T-helper 1 cell (primary cell): Measurements from ENCODE around the gene PCDHB6.
"Not testable (repeated sequence)": the region's sequence is repeated elsewhere in the genome, so short reads cannot be mapped to it uniquely, and the experiment has no call there.

Source experiments
- DNase-seq, 5 donors: peaks; one replicate each; pipeline ENCODE4 v3.0.0-alpha.2; 2012 to 2020

PCDHB6 gene

DNA sequence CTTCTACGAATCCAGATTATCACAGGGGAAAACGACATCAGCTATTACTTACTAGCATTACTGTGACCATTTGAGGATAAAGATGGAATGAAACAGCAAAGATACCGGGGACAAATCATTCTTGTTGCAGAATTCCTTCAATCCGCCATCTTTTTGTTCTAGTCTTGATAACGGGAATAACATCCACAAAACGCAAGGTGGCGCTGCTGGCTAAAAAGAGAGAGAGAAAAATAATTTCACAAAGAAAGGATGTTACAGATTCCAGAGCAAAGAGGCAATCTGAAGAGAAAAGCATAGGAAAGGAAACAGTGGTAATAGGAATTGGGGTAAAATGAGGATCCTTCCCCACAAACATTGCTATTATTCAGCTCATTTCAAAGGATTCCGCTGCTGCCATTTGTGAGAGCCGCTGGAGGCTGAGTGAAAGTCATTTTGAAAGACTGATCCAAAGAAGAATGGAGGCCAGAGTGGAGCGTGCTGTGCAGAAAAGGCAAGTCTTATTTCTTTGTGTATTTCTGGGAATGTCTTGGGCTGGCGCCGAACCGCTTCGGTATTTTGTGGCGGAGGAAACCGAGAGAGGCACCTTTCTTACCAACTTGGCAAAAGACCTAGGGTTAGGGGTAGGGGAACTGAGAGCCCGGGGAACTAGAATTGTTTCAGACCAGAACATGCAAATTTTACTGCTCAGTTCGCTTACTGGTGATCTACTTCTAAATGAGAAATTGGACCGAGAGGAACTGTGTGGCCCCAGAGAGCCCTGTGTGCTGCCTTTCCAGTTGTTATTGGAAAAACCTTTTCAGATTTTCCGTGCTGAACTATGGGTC lies 22.7 kb downstream of the PCDHB6 start, which contains the start of gene PCDHB7:
TSS of gene PCDHB7 (plus strand) at position 264 of the 824 bp plus-strand sequence. CDS start at position 456, 192 bp downstream.
- peak in 1 of 5 donors; percentile 1 for DNase-seq

DNA sequence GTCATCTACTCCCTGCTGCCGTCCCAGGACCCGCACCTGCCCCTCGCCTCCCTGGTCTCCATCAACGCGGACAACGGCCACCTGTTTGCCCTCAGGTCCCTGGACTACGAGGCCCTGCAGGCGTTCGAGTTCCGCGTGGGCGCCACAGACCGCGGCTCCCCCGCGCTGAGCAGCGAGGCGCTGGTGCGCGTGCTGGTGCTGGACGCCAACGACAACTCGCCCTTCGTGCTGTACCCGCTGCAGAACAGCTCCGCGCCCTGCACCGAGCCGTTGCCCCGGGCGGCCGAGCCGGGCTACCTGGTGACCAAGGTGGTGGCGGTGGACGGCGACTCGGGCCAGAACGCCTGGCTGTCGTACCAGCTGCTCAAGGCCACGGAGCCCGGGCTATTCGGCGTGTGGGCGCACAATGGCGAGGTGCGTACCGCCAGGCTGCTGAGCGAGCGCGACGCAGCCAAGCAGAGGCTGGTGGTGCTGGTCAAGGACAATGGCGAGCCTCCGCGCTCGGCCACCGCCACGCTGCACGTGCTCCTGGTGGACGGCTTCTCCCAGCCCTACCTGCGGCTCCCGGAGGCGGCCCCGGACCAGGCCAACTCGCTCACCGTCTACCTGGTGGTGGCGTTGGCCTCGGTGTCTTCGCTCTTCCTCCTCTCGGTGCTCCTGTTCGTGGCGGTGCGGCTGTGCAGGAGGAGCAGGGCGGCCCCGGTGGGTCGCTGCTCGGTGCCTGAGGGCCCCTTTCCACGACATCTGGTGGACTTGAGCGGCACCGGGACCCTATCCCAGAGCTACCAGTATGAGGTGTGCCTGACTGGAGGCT lies 24.6 kb downstream of the PCDHB6 start:
- DNase-seq, result not testable (repeated sequence)

DNA sequence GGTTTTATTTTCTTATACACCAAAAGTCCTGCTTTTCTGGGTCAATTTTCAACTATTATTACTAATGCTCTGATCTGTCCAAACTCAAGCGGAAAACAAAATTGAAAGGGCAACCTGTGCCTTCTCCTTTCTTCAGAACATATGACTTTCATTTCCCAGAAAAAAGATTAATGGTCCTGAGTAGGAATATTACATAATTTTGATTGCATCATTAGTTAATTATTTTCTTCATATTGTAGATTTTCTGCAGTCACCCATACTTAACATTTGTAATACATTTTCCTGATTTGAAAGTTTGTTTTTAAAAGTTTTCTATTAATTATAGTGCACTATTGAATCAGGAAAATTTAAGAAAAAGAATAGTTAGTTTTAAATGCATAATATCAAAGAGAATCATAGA lies 26.1 kb downstream of the PCDHB6 start:
- no peak for DNase-seq

DNA sequence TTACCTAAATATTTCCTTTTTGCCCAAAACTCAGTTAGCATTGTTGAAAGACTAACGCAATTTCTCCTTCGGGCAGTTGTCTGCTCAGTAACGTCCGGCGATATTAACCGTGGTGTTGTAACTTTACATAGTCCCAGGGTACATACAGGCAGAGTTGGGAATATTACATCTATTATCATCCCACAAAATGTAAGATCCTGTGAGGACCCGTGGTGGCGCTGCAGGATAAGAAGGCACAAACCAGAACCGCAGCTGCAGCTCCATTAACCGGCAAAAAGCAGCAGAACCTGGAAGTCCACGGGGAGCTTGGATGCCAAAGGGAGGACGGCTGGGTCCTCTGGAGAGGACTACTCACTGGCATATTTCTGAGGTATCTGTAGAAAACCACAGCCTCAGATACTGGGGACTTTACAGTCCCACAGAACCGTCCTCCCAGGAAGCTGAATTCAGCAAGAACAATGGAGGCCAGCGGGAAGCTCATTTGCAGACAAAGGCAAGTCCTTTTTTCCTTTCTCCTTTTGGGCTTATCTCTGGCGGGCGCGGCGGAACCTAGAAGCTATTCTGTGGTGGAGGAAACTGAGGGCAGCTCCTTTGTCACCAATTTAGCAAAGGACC lies 27.8 kb downstream of the PCDHB6 start, which contains the start of gene PCDHB8:
TSS of gene PCDHB8 (plus strand) at position 214 of the 615 bp plus-strand sequence. CDS start at position 459, 245 bp downstream.
- not testable (repeated sequence) for DNase-seq

DNA sequence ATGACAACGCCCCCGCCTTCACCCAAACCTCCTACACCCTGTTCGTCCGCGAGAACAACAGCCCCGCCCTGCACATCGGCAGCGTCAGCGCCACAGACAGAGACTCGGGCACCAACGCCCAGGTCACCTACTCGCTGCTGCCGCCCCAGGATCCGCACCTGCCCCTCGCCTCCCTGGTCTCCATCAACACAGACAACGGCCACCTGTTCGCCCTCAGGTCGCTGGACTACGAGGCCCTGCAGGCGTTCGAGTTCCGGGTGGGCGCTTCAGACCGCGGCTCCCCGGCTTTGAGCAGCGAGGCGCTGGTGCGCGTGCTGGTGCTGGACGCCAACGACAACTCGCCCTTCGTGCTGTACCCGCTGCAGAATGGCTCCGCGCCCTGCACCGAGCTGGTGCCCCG lies 29.5 kb downstream of the PCDHB6 start:
- not testable (repeated sequence) for DNase-seq

DNA sequence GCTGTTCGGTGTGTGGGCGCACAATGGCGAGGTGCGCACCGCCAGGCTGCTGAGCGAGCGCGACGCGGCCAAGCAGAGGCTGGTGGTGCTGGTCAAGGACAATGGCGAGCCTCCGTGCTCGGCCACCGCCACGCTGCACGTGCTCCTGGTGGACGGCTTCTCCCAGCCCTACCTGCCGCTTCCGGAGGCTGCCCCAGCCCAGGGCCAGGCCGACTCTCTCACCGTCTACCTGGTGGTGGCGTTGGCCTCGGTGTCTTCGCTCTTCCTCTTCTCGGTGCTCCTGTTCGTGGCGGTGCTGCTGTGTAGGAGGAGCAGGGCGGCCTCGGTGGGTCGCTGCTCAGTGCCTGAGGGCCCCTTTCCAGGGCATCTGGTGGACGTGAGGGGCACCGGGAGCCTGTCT lies 30.0 kb downstream of the PCDHB6 start:
- not testable (repeated sequence) for DNase-seq

DNA sequence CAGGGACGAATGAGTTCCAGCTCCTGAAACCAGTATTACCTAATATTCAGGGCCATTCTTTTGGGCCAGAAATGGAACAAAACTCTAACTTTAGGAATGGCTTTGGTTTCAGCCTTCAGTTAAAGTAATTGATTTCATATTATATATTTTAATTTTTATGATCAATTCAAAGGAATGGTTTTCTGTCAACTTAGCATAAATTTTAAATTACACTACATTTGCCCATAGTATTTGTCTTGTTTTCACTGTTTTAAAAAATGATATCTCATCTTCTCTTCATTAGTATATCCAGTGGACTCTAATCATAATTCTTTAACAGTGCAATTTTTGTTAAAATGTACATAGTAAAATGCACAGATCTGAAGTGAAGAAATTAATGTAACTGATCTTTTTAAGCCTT lies 30.5 kb downstream of the PCDHB6 start:
- DNase-seq, result no peak

DNA sequence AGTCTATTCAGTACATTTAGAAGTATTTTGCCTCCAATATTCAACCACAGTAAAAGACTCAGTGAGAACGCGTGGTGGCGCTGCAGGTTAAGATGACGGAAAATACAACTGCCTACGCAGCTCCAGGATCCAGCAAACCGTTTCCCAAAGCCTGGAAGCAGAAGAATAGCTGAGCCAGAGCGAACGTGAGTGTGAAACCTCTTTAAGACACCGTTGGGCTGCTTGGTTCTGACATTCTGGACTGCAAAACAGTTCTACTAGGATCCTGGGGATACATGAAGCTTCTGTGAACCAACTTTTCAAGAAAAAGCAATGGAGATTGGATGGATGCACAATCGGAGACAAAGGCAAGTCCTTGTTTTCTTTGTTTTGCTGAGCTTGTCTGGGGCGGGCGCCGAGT lies 32.4 kb downstream of the PCDHB6 start, which contains the start of gene PCDHB16:
TSS of gene PCDHB16 (plus strand) at position 140 of the 400 bp plus-strand sequence. CDS start at position 313, 173 bp downstream.
- DNase-seq, result no peak

DNA sequence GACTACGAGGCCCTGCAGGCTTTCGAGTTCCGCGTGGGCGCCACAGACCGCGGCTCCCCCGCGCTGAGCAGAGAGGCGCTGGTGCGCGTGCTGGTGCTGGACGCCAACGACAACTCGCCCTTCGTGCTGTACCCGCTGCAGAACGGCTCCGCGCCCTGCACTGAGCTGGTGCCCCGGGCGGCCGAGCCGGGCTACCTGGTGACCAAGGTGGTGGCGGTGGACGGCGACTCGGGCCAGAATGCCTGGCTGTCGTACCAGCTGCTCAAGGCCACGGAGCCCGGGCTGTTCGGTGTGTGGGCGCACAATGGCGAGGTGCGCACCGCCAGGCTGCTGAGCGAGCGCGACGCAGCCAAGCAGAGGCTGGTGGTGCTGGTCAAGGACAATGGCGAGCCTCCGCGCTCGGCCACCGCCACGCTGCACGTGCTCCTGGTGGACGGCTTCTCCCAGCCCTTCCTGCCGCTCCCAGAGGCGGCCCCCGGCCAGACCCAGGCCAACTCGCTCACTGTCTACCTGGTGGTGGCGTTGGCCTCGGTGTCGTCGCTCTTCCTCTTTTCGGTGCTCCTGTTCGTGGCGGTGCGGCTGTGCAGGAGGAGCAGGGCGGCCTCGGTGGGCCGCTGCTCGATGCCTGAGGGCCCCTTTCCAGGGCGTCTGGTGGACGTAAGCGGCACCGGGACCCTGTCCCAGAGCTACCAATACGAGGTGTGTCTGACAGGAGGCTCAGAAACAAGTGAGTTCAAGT lies 34.4 kb downstream of the PCDHB6 start:
- not testable (repeated sequence) for DNase-seq

DNA sequence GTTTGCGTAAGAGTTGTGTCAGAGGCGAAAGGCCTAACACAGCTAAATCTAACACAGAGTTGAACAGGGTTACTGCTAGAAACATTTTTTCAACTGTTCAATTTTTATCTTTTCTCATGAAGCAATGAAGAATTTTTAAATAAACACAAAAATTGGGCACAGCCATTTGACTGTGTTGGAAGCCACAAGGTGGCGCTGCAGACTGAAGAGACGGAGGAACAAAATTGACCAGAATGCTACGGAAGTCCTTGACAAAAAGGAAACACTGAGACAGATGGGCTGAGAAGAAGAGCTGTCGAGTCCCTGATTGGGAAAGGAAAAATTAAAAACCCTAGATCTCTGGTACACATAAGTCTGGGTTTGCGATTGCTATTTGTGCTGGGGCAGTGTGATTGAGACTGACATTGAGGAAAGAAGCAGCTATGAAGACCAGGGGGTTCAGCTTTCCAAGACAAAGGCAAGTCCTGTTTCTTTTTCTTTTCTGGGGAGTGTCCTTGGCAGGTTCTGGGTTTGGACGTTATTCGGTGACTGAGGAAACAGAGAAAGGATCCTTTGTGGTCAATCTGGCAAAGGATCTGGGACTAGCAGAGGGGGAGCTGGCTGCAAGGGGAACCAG lies 37.1 kb downstream of the PCDHB6 start, which contains the start of gene PCDHB9:
TSS of gene PCDHB9 (plus strand) at position 265 of the 616 bp plus-strand sequence. CDS start at position 423, 158 bp downstream.
- peak in 3 of 5 donors; percentile 2 to 14 (median 11) for DNase-seq

DNA sequence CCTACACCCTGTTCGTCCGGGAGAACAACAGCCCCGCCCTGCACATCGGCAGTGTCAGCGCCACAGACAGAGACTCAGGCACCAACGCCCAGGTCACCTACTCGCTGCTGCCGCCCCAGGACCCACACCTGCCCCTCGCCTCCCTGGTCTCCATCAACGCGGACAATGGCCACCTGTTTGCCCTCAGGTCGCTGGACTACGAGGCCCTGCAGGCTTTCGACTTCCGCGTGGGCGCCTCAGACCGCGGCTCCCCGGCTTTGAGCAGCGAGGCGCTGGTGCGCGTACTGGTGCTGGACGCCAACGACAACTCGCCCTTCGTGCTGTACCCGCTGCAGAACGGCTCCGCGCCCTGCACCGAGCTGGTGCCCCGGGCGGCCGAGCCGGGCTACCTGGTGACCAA lies 38.8 kb downstream of the PCDHB6 start:
- DNase-seq, result not testable (repeated sequence)

DNA sequence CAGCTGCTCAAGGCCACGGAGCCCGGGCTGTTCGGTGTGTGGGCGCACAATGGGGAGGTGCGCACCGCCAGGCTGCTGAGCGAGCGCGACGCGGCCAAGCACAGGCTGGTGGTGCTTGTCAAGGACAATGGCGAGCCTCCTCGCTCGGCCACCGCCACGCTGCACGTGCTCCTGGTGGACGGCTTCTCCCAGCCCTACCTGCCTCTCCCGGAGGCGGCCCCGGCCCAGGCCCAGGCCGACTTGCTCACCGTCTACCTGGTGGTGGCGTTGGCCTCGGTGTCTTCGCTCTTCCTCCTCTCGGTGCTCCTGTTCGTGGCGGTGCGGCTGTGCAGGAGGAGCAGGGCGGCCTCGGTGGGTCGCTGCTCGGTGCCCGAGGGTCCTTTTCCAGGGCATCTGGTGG lies 39.3 kb downstream of the PCDHB6 start:
- DNase-seq, result not testable (repeated sequence)

DNA sequence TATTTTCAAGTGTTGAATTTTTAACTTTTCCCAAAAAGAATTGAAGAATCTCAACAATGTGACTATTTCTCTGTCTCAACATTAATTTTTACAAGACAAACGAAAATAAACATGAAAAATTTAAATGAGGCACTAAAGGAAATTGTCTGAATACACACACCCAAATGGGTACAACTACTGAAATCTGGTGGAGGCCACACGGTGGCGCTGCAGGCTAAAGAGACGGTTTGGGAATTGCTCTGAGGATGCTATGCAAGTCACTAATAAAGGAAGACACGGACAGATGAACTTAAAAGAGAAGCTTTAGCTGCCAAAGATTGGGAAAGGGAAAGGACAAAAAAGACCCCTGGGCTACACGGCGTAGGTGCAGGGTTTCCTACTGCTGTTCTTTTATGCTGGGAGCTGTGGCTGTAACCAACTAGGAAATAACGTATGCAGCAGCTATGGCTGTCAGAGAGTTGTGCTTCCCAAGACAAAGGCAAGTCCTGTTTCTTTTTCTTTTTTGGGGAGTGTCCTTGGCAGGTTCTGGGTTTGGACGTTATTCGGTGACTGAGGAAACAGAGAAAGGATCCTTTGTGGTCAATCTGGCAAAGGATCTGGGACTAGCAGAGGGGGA lies 42.4 kb downstream of the PCDHB6 start, which contains the start of gene PCDHB10:
TSS of gene PCDHB10 (plus strand) at position 244 of the 616 bp plus-strand sequence. CDS start at position 444, 200 bp downstream.
- DNase-seq, result no peak

DNA sequence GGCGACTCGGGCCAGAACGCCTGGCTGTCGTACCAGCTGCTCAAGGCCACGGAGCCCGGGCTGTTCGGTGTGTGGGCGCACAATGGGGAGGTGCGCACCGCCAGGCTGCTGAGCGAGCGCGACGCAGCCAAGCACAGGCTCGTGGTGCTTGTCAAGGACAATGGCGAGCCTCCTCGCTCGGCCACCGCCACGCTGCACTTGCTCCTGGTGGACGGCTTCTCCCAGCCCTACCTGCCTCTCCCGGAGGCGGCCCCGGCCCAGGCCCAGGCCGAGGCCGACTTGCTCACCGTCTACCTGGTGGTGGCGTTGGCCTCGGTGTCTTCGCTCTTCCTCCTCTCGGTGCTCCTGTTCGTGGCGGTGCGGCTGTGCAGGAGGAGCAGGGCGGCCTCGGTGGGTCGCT lies 44.5 kb downstream of the PCDHB6 start:
- not testable (repeated sequence) for DNase-seq

DNA sequence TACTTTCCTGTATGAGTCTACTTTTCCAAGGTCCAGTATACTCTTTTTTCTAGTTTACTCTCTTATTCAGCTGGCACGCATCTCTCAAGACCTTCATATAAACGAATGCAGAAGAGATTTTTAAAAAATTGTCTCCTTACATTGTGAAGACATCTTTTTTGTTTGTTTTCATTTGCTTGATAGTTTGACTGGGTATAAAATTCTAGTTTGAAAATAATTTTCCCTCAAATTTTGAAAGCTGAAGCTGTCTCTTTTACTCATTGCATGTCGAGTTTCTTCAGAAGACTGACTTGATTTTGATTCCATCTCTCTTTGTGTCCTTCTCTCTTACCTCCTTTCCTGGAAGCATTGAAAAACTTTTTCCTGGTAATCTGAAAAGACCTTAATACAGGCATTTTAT lies 46.5 kb downstream of the PCDHB6 start:
- DNase-seq, result no peak

DNA sequence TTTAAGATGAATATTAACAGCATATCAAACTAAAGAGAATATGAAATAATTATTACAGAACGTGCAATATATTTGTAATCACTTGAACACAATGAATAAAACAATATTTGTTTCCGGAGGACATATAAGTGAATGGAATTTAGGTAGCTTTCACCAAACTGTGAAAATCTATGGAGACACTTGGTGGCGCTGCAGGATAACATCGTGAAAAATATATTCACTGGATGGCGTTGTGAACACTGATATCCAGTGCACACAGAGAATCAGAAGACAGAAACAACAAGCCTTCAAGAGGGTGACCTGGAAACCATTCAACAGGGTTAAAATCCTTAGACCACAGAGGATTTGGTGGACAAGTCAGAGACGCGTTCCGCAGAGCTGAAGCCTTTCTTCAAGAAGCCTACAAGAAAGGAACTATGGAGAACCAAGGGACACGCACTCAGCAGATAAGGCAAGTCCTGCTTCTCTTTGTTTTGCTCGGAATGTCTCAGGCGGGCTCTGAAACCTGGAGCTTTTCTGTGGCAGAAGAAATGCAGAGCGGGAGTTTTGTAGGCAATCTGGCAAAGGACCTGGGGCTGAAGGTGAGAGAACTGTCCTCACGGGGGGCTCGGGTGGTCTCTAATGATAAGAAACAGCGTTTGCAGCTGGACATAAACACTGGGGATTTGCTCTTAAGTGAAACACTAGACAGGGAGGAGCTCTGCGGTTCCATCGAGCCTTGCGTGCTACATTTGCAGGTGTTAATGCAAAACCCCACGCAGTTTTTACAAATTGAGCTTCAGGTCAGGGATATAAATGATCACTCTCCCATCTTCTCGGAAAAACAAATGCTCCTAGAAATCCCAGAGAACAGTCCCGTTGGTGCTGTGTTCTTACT lies 49.7 kb downstream of the PCDHB6 start, which contains the start of gene PCDHB11:
TSS of gene PCDHB11 (plus strand) at position 269 of the 877 bp plus-strand sequence. CDS start at position 417, 148 bp downstream.
- DNase-seq, result no peak

DNA sequence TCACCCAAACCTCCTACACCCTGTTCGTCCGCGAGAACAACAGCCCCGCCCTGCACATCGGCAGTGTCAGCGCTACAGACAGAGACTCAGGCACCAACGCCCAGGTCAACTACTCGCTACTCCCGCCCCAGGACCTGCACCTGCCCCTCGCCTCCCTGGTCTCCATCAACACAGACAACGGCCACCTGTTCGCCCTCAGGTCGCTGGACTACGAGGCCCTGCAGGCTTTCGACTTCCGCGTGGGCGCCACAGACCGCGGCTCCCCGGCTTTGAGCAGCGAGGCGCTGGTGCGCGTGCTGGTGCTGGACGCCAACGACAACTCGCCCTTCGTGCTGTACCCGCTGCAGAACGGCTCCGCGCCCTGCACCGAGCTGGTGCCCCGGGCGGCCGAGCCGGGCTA lies 51.3 kb downstream of the PCDHB6 start:
- DNase-seq, result not testable (repeated sequence)

DNA sequence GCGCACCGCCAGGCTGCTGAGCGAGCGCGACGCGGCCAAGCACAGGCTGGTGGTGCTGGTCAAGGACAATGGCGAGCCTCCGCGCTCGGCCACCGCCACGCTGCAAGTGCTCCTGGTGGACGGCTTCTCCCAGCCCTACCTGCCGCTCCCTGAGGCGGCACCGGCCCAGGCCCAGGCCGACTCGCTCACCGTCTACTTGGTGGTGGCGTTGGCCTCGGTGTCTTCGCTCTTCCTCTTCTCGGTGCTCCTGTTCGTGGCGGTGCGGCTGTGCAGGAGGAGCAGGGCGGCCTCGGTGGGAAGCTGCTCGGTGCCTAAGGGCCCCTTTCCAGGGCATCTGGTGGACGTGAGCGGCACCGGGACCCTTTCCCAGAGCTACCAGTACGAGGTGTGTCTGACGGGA lies 51.8 kb downstream of the PCDHB6 start:
- DNase-seq, result not testable (repeated sequence)
